GM19023 (cell line): ENCODE results near the gene MTHFS.
A peak's percentile ranks its signal among the peaks of the same experiment; 100 is the strongest.

Experiments used
- ATAC-seq: cut with Tn5 transposase; IDR thresholded peaks from one replicate; pipeline ENCODE4 v1.9.1; 2021; ENCODE audit warnings: mild to moderate bottlenecking, moderate library complexity; ENCODE audit not compliant: unreplicated experiment

The MTHFS gene

DNA sequence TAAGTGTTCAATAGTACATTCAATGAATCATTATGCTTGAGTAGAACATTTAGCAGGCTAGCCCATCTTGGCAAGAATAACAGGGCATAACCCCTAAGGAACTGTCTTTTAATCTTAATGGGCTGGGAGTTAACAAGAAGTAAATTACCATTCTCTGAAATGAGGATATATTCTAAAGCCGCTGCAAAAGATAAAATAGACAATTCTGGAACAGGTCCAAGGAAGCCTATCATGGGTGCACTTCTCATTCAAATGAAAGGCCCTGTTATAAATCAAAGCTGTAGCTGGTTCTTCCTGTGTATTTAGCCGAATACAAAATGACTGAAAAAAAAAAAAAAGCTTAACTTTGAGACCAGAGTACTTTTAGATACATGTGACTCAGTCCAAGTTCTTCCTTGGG lies 15.6 kb downstream of the MTHFS start:
- ATAC-seq, result no peak

DNA sequence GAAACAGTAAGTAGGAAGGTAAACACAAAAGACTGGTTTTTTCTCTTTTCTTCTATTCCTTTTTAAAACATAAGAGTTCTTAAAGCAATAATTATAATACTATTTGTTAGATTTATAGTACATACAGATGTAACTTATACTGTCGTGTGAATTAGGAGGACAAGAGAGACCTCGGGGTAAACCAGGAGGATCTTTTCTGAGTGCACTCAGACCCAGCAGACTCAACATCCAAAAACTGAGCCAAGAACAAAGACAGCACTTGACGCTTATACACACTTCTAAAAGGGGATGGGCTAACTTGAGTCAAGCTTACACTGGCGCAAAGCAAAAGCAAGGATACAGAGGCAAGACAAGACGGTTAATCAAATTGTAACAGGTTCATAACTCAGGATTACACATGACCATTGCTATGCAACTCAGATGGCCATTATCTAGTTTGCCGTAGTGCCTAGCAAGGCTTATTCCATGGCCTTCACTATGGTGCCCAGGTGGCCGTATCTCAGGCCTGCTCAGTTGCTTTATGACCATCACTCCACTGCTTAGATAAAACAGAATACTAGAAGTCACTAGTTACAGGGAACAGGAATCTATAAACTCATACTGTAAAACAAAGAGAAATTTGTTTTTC lies 18.6 kb downstream of the MTHFS start:
- no peak for ATAC-seq

DNA sequence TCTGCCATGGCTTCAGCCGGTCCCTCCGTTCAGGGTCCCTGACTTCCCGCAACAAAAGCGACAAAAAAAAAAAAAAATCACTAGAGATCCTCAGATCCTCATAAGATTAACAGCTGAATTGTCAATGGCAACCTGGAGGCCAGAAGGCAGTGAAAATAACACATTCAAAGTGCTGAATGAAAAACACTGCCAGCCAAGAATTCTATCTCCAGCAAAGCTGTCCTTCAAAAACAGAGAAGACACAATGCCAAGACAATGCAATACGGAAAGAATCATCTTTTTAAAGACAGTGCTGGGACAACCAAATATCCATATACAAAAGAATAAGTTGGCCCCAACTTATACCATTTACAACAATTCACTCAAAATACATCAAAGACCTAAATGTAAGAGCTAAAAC lies 21.6 kb downstream of the MTHFS start:
- ATAC-seq, result no peak

DNA sequence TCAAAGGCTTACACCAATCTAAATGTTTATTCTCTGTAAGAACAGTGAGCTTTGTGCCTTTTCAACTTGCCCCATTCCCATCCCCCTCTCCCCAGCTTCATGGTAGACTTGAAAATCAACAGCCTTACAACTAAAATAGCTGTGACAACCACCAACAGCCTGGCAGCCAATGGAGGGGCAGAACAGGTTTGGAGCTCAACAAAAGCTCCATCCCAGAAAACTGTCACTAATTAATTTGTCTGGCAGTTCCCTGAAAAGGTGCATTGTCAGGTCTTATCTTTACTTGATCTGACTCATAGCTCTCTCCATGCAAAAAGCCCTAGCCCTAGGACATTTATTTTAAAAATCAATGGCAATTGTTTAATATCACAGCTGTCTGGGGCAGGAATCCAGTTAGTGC lies 22.6 kb downstream of the MTHFS start:
- ATAC-seq, result no peak

DNA sequence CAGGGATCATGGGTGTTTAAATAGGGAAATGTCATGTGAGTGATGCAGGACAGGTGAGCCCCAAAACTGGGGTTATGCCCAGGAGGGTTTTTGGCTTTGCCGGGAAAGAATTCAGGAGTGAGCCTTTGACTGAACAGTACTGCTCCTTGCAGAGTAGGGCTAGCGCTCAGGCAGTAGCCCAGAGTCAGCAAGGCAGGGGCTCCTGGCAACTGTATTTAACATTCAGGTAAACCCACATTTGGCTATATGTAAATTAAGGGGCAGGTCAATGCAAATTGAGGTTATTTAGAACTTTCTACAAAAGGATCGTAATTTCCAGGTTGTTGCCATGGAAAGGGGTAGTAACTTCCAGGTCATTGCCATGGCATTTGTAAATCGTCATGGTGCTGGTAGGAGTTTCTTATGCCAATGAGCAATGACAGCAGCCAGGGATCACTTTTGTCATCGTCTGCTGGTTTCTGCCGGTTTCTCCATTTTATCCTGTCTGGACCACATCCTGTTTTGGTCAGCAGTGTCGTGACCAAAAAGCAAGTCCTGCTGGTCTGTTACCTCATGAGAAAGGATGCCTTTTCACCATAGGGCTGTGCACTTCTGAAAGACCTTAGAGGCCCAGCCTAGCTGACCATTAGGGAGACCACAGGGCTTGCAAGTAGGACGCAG lies 24.3 kb downstream of the MTHFS start:
- no peak for ATAC-seq

DNA sequence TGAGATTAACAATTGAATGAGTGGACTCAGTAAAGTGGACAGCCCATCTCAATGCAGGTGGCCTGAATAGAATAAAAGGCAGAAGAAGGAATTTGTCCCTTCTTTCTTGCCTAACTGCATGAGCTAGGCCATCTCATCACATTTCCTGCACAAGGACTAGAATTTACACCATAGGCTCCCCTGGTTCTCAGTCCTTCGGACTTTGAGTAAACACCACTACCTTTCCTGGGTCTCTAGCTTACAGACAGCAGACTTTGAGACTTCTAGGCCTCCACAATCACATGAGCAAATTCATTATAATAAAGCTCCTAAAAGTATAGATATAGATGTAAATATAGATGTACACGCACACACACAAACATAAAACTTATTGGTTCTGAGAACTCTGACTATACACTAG lies 28.3 kb downstream of the MTHFS start:
- no peak for ATAC-seq

DNA sequence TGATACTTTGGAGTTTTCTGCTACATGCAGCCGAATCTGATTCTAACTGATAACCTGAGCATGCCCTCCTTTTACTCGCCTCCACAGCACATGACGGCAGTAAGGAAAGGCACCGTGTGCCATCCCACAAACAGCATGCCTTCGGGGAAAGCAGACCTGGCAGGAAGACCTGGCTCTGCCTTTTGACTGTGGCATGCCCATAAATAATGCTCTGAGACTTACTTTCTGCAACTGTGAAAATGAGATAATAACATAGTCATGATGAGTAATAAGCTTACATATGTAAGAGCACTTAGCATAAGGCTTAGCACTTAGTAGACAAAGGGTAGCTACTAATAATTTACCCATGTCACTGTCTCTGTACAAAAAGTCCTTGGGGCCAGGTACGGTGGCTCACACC lies 32.9 kb downstream of the MTHFS start:
- ATAC-seq, result no peak

DNA sequence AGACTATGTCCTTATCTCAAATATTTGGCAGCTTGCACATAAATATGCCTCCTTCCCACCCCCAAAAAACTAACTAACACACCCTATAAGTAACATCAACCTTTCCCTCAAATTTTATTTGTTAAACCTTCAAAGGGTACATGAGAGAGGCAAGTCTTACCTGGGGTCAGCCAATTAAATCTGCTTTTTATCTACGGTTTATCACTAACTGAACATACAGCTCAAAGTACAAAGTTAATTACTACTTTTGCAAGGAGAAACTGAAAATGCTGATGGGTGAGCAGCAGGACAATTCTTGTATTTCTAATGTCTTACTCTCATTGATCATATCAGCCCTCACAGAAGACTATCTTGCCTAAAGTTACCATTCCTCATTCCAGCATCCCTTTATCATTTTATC lies 34.6 kb downstream of the MTHFS start:
- ATAC-seq, result no peak

DNA sequence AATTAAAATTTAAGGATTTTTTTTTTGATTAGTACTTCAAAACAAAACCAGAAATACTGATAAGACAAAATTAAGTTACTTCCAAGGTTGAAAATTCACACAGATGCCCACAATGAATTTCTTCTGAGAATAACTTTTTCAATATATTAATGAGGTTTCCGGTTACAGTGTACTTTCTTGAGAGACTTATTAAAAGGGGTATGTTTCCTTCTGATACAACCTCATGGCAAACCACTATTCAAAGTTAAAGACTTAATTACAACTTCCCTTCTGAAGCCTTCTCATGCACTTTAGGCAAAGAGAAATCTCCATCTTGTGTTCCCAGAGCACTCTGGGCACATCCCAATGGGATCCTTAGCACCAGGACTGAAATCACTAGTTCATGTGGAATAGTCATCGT lies 36.2 kb downstream of the MTHFS start:
- ATAC-seq, result no peak

DNA sequence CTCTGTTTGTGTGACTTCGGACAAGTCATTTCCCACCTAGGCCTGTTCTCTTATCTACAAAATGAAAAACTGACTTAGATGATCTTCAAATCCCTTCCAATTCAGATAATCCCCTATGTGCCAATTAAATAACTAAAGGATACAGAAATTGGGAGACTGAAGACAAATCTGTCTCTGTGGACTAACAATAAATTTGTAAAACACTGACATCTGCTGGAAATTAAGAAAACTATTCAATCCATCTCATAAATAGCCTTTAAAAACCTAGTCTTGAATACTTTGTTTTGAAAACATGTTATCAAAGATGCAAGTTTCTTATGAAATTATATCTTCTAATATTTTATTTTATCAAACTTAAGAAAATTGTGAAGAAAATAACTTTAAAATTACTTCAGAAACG lies 38.3 kb downstream of the MTHFS start:
- ATAC-seq, result no peak

DNA sequence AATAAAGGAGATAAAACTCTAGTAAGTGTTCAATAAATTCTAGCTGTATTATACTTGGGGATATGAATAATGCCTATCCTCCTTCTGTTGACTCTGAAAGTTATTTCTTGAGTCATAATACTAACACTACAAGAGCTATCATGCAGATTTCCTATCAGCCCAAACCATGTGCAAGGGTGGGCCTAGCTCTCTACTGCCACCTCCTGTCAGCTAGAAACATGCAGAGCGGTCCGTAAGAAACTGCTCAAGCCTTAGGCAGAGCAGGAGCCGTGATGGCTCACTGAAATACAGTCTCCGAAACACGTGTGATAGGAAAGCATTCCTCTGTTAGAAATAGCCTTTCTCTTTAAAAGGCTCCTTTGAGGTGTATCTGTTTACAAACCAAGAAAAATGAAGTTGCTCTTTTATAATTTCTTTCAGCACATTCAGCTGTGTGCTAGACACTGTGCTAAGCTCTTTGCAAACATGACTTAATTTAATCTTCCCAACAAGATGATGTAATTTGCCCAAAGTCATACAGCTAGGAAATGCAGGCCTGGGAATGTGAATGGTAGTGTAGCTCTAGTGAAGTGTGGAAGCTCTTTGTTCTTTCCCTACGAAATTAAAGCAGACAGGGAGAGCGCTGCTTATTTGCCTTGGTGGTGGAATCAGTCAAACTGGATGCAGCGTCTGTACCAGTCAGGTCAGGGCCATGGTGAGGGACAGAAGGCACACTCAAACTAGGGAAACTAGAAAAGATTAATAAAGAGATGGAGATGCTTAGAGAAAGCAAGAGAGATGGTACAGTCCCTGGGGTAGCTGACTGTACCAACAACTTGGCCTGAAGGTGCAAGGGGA lies 43.1 kb downstream of the MTHFS start:
- ATAC-seq, result peak; percentile 74

DNA sequence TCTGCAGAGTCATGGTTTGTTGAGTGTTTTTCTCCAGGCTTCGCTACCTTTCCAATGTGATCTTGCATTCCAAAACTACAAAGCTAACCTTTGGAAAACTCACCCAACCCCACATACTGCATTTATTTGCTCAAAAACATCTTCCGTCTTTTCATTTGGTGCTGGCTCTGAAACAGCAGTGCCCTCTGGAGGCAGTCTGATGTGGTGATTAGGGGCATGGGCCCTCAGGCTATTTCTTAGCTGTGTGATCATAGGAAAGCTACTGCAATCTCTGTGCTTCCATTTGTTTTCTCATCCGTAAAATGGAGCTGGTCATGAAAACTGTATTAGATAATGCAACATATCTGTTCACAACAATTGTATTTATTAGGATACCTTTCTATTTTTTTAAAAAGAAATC lies 47.0 kb downstream of the MTHFS start:
- ATAC-seq, result no peak

DNA sequence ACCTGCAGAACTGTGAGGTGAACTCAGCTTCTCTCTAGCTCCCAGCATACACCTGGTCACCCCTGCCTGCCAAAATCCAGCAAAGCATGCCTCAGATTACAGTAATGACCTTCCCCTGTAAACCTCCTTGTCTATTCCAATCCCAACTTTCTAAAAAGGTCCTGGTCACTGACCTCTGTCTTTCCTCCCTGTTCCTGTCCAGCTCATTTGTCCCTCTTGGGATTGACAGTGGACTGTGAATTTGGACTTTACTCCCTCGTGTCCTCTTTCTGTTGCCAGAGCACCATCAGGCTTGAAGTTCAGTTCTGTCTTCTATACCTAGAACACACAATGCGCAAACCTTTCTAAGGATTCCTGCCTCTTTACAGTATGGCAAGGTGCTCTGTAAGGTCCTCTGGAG lies 50.3 kb downstream of the MTHFS start:
- ATAC-seq, result no peak

DNA sequence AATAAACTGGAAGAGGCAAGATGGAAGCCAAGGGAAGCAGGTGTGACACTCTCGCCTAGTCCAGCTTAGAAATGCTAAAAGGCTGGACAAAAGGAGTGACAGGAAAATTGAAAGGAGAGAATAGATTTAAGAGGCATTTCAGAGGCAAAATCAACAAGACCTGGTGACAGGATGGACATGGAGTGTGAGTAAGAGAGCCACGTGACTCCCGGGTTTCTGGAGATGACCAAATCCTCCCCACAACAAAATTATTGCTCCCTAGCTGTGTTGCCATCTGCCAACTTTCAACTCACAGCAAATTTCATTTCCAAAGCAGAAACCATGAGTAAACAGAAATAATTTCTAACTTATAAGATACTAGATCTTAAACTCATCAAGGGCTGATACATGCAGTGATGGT lies 52.6 kb downstream of the MTHFS start:
- ATAC-seq, result no peak

DNA sequence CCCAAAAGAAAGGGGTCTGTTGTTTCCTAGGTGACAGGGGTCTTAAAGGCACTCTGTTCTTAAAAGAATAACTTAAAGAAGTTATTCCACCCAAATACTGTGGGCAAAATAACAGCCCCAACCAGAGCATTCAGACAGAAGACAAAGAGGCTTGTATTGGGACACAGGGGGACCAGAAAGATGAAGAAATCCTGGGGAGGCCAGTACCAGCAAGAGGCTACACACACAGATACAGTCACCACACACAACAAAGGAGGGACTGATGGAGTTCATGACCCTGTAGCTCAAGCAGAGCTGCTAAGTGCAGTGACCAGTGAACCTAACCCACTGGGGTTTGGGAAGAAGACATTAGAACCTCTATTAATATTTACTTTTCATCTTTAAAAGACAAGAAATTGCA lies 59.0 kb downstream of the MTHFS start:
- no peak for ATAC-seq

DNA sequence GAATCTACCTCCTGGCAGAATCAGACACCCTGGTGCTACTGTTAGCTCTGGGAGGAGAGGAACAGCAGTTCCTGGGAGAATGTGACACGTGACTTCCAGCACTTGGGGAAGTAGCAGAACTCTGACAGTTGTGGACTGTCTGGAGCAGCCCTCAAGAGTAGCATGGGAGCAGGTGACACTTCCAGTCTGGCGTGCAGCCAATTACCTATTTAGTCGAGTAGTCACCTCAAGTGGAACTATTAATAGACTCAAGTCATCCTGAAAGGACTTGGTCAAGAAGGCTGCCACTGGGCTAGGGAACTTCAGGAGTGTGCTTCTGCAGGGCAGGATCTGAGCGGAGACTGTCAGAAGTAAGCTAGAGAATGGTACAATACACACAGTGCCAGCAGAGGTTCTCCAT lies 62.3 kb downstream of the MTHFS start:
- ATAC-seq, result no peak

DNA sequence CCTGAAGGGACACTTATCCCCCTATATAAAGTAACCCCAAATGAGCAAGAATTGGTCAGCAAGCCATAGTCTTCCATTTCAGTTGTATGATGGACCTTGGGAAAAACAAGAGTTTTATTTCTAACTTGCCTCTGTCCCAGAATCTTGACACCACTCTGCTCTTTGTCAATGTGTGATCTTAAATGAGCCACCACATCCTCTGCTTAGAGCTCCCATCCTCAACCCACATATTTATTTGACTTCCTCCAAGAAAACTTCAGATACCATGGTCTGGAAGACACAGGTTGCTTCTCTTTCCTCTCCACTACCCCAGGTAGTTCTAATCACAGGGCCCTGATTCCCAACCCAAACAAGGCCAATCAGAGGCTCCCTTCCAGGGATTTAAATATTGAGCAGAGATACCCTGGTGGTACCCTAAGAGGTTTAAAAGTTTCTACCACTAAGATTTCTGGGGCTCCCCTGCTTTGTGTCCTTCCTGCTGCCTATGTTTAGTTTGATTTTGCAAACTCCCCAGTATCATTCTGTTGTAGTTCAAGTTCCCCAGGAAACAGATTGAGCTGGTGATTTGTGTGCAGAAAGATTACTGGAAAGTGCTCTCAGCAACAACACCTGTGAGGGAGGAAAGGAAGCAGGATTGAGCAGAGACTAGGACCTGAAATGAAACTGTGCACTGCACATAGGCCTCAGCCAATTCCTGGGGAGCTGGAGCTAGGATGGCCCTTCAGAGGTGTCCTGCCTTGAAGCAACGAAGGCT lies 64.3 kb downstream of the MTHFS start:
- ATAC-seq, result no peak

DNA sequence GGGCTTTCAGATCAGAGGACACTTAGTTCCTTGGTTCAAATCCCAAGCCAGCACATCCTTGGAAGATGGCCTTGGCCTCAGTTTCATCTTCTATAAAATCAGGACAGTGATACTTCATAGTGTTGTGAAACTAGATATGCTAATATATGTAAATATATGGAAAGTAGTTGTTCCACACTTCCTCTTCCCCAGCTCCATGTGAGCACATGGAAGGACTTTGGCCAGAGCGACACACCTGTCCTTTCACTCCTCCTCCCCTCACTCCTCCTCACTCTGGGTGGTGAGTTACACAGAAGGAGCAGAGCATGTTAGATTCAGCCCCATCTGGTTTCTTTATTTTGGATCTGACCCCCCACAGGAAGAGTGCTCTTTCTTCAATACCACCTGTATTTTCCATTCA lies 65.2 kb downstream of the MTHFS start:
- no peak for ATAC-seq

DNA sequence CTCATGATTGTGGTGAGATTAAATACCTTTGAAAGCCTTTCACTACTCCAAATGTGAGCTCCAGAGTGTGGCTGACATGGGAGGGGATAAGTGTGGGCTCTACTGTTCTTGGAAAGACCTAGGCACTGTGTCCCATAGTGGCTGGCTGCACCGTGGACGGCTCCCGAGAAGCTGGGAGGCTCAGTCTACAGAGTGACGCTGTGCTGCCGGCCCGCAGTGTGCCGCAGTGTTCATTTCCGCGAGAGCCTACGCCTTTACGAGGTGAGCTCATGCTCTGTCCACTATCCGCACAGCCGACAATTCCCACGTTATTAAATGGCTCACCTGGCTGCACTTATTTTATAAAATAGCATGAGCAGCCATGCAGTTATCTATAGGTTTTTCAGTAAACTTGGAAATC lies 66.9 kb downstream of the MTHFS start:
- ATAC-seq, result no peak

DNA sequence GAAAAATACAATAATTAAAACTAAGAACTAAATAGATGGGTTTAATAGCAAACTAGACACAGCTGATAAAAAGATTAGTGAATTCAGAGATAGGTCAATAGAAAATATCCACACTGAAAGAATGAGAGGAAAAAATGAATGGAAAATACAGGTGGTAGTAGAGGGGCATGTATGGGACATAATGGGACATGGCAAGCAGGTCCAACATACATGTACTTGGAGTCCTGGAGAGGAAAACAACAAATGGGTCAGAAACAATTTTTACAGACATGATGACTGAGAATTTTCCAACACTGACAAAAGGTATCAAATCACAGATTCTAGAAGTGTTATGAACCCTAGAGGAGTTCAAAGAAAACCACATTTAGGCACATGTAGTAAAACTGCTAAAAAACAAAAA lies 68.4 kb downstream of the MTHFS start:
- ATAC-seq, result no peak

DNA sequence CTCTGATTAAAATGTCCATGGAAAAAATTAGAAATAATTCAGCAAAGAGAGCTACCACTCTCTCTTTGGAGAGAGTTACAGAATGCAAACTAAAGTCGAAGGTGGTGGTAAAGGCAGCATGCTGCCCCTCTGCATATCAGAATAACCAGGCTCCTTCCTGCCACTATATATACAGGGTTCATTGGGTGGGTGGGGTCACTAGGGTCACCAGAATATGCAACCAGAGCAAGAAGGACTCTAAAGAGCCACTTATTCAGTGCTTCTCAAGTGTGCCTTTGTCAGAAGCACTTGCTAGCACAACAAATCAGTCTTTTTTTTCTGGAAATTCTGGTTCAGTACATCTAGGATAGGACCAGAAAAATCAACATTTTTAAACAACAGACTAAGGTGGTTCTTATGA lies 70.0 kb downstream of the MTHFS start:
- ATAC-seq, result no peak
